HepG2 (cell line): ENCODE results near the gene TSGA10IP. TPM values are rescaled to one million over a fixed set of nuclear protein-coding genes. Genes with fewer than 3 reads are reported as not detected.

Experiments
- ATF7-NPFF ChIP-seq: sonication (generic); formaldehyde crosslinking; IDR thresholded peaks from 2 replicates; pipeline ENCODE4 v1.8.1; 2023; ENCODE audit warnings: mild to moderate bottlenecking, low read depth, missing genetic modification reagents, moderate library complexity
- CREB1 ChIP-seq, 2 experiments: fragments of 450-650 bp in 1 of 2; IDR thresholded peaks; 2 replicates each; pipeline ENCODE4 v1.6.1; 2016 to 2017; ENCODE audit warnings: control low read depth in 1 of 2, mild to moderate bottlenecking in 1 of 2, missing compliant biosample characterization in 1 of 2, missing genetic modification characterization in 1 of 2
- DZIP1 ChIP-seq: sonication (generic); formaldehyde crosslinking; IDR thresholded peaks from 2 replicates; pipeline ENCODE4 v1.5.0; 2020; ENCODE audit warnings: mild to moderate bottlenecking, missing genetic modification reagents
- IRF2 ChIP-seq: IDR thresholded peaks from 2 replicates; pipeline ENCODE4 v1.6.1; 2018; ENCODE audit warnings: missing genetic modification reagents, missing compliant biosample characterization
- KAT2B ChIP-seq: fragments of 150-350 bp; IDR thresholded peaks from 2 replicates; pipeline ENCODE4 v1.6.1; 2014; ENCODE audit warnings: low read depth, low read length, borderline replicate concordance
- KDM4B ChIP-seq: sonication (generic); formaldehyde crosslinking; IDR thresholded peaks from 2 replicates; pipeline ENCODE4 v1.4.0; 2020; ENCODE audit warnings: missing genetic modification reagents
- MAF1 ChIP-seq: sonication (generic); formaldehyde crosslinking; IDR thresholded peaks from 2 replicates; pipeline ENCODE4 v1.5.0; 2020; ENCODE audit warnings: missing genetic modification reagents, borderline replicate concordance
- MAZ ChIP-seq, 2 experiments: sonication (generic) in 1 of 2; formaldehyde crosslinking in 1 of 2; IDR thresholded peaks; 2 replicates each; pipeline versions ENCODE4 v1.5.0 to v1.6.1; 2012 to 2020; ENCODE audit warnings: low read depth in 2 of 2, mild to moderate bottlenecking in 2 of 2, borderline replicate concordance in 1 of 2, improper control_type of control experiment in 1 of 2, low read length in 1 of 2, missing genetic modification reagents in 1 of 2, moderate library complexity in 1 of 2
- PTBP1 ChIP-seq: fragments of 200-400 bp; formaldehyde crosslinking; IDR thresholded peaks from 2 replicates; pipeline ENCODE4 v1.6.1; 2018; ENCODE audit warnings: low read length, low read depth; ENCODE audit not compliant: poor library complexity, severe bottlenecking
- RXRB ChIP-seq: IDR thresholded peaks from 2 replicates; pipeline ENCODE4 v1.6.1; 2016; ENCODE audit warnings: borderline replicate concordance, missing genetic modification reagents, missing compliant biosample characterization
- THYN1 ChIP-seq: sonication (generic); formaldehyde crosslinking; IDR thresholded peaks from 2 replicates; pipeline ENCODE4 v1.8.1; 2023; ENCODE audit warnings: low read depth, mild to moderate bottlenecking, moderate library complexity, missing genetic modification reagents, borderline replicate concordance
- TOPORS ChIP-seq: sonication (generic); formaldehyde crosslinking; IDR thresholded peaks from 2 replicates; pipeline ENCODE4 v1.8.0; 2023; ENCODE audit warnings: mild to moderate bottlenecking, missing genetic modification reagents
- ZBTB42 ChIP-seq: sonication (generic); formaldehyde crosslinking; IDR thresholded peaks from 2 replicates; pipeline ENCODE4 v1.5.0; 2020; ENCODE audit warnings: mild to moderate bottlenecking, missing genetic modification reagents
- ZBTB43 ChIP-seq: sonication (generic); formaldehyde crosslinking; conservative IDR thresholded peaks from 2 replicates; pipeline ENCODE4 v1.4.0; 2020; ENCODE audit warnings: missing genetic modification reagents
- ZFP82 ChIP-seq: sonication (generic); formaldehyde crosslinking; IDR thresholded peaks from 2 replicates; pipeline ENCODE4 v1.5.1; 2020; ENCODE audit warnings: mild to moderate bottlenecking, missing genetic modification reagents, borderline replicate concordance
- ZNF12 ChIP-seq: sonication (generic); formaldehyde crosslinking; IDR thresholded peaks from 2 replicates; pipeline ENCODE4 v1.5.0; 2020; ENCODE audit warnings: missing genetic modification reagents
- ZNF142 ChIP-seq: sonication (generic); formaldehyde crosslinking; IDR thresholded peaks from 2 replicates; pipeline ENCODE4 v1.4.0; 2020; ENCODE audit warnings: missing genetic modification reagents
- ZNF263 ChIP-seq: sonication (generic); formaldehyde crosslinking; IDR thresholded peaks from 2 replicates; pipeline ENCODE4 v1.4.0; 2020; ENCODE audit warnings: missing genetic modification reagents
- ZNF329 ChIP-seq: sonication (generic); formaldehyde crosslinking; IDR thresholded peaks from 2 replicates; pipeline ENCODE4 v1.9.0; 2021; ENCODE audit warnings: low read depth, mild to moderate bottlenecking, missing genetic modification reagents
- ZNF7 ChIP-seq: IDR thresholded peaks from 2 replicates; pipeline ENCODE4 v1.6.1; 2016; ENCODE audit warnings: missing biosample characterization, missing genetic modification reagents
- polyA plus RNA-seq, 8 experiments: library from polyadenylated mRNA; depleted of rRNA in 3 of 8; stranded (reverse) in 7 of 8; unstranded in 1 of 8; fragments of >200 nt; fragmentation: Illumina TruSeq in 4 of 8; extraction: Trizol in 4 of 8; gene quantifications; 2 replicates each; pipeline versions ENCODE4 v1.2.1 to v1.2.3, GENCODE V29; 2011 to 2016; ENCODE audit warnings: low read depth in 4 of 8, missing spikeins in 1 of 8, mixed read lengths in 1 of 8; ENCODE audit not compliant: insufficient read depth in 1 of 8
- total RNA-seq, 5 experiments: library from RNA; depleted of rRNA; stranded (reverse); fragments of >200 nt; fragmentation: Illumina TruSeq; extraction: Trizol; gene quantifications; 2 replicates each; pipeline ENCODE4 v1.2.3, GENCODE V29; 2016; ENCODE audit warnings: low read depth in 1 of 5

TSGA10IP gene
- total and polyA plus RNA-seq, 2 of the 13 experiments (the other 11 are each of a cell fraction or from before 2014, with no cell fraction given), result not detected

GRCh38 chr11:65919141-65919572, 26.1 kb upstream of the TSGA10IP start, which contains the start of gene DRAP1 (continued):
- peak; percentile 86 for TF ChIP-seq ZNF142 (CRISPR knock-in tag)
- TF ChIP-seq ATF7-NPFF (CRISPR knock-in tag), result peak; percentile 86
- TF ChIP-seq DZIP1 (CRISPR knock-in tag), result no peak
- no peak for TF ChIP-seq TOPORS (CRISPR knock-in tag)
- TF ChIP-seq RXRB, result peak; percentile 70; the same call in 1 of the 2 replicates
- peak; percentile 96 for TF ChIP-seq KDM4B (CRISPR knock-in tag)
- peak; percentile 16; the same call in 1 of the 2 replicates for TF ChIP-seq ZNF329 (CRISPR knock-in tag)
- TF ChIP-seq PTBP1, result no peak
- no peak for TF ChIP-seq THYN1 (CRISPR knock-in tag)
- peak; percentile 78; the same call in 1 of the 2 replicates for TF ChIP-seq ZBTB43
- peak; percentile 42; the same call in 1 of the 2 replicates for TF ChIP-seq ZNF12 (CRISPR knock-in tag)
- peak; percentile 99 for TF ChIP-seq MAZ (IDR thresholded peaks at IDR 0.05; ENCODE audit: borderline replicate concordance, low read depth, low read length)
- peak; percentile 100 for TF ChIP-seq MAZ (CRISPR knock-in tag; IDR thresholded peaks at IDR 0.05; ENCODE audit: low read depth)
- TF ChIP-seq IRF2 (CRISPR knock-in tag), result peak; percentile 89
- TF ChIP-seq CREB1 (IDR thresholded peaks at IDR 0.05), result peak; percentile 65
- TF ChIP-seq CREB1 (CRISPR knock-in tag; IDR thresholded peaks at IDR 0.05), result no peak
- peak; percentile 61; the same call in 1 of the 2 replicates for TF ChIP-seq ZNF263 (CRISPR knock-in tag)
- TF ChIP-seq KAT2B, result no peak
- 0 out of 2 replicates have a peak, but pooled peaks have one; percentile 25 for TF ChIP-seq ZNF7 (CRISPR knock-in tag)
- TF ChIP-seq ZFP82, result no peak
- TF ChIP-seq MAF1 (CRISPR knock-in tag), result peak; percentile 93; the same call in 1 of the 2 replicates
- no peak for TF ChIP-seq ZBTB42 (CRISPR knock-in tag)
